Activated CD4-positive, alpha-beta T cell treated with anti-CD3 and anti-CD28 coated beads for 4 hours (primary cell): Measurements from ENCODE around the gene KCTD5.

ENCODE experiments used
- DNase-seq, 2 donors: peaks; one replicate each; pipeline ENCODE4 v3.0.0-alpha.2; 2020

KCTD5 gene

DNA sequence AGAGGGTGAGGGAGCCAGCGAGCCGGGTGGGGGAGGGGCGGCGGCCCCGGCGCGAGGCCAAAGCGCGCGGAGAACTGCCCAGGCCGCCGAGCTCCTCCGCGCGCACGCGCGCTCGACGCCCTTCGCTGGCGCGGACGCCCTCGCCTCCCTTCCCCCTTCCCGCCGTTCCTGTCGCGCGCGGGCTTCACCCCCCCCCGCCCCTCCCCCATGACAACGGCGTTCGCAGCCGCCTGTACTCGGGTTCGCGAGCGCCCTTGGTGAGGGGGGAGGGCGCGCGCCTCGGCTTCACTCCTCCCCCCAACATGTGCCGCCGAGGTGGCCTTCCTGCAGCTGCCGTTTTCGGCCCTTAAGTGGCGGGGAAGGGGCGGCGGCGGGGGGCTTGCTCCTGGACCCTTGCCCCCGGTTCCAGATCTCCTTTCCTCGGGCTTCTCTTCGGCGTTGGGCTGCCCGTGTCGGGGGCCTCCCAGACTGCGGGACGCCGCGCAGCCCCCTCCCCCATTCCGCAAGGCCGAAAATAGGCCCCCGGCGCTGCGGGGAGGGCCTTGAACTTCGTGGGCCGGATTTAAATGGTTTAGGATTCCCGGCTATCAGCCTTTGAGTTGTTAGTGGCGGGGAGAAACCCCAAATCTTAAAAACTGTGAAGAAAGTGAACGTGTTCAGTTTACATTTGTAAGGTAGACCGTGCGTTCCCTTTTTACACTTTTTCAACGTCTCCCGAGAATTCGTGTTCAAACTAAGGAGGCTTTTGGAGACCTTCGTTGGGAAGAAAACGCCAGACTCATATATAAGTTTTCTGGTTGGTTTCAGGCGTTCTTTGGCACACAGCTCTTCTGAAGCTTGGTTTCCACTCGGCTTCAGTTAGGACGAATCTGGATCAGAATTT lies 70.8 kb downstream of the KCTD5 start:
- DNase-seq, result no peak

DNA sequence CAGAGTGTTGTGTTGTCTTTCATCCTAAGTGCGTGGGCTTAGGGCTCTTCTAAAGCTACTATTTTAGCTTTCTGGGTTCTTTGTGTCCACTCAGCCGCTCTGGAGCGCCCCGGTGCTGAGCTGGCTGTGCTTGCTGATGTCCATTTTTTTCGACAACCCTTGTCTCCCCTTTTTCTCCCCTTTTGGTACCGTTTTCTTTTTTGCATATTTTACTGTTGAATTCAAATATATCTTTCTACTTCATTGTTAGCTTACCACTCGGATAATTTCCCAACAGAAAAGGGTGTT lies 71.4 kb downstream of the KCTD5 start:
- DNase-seq, result no peak

DNA sequence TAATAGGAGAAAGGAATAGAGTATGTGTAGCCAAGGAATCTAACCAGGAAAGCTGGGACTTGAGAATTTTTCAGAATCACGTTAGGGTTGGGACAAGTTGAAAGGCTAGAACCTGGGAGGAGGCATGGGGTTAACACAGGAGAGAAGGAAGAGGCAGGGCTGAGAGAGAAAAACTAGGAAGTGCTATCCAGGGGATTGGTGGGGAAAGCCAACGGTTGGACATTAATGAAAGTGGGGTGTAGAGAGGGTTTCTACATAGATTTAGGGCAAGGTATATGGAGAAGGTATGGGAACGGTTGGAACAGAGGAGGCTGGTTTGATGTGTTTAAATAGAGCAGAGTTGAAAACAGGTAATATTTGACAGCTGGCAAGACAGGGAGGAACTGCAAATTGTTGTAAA lies 72.8 kb downstream of the KCTD5 start:
- DNase-seq, result no peak

DNA sequence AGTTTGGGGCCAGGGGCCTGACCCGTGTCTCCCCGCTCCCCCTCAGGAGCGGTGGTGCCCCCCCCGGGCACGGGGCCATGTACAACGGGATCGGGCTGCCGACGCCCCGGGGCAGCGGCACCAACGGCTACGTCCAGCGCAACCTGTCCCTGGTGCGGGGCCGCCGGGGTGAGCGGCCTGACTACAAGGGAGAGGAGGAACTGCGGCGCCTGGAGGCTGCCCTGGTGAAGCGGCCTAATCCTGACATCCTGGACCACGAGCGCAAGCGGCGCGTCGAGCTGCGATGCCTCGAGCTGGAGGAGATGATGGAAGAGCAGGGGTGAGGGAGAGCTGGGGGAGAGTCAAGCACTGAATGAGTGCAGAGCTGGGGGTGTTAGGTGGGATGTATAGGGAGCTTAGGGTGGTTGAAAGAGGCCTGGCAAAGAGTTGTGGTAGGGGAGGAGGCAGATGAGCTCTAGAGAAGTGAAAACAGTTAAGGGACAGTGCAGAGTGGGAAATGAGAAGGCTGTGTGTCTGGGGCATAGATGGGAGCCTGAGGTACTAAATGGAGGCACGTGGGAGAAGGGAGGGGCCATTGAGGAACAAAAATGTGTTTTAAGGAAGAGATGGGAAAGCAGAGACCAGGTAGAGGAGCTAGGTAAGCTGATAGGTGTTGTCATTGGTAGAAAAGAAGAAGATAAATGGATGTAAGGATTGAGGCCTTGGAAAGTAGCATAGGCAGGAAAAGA lies 74.1 kb downstream of the KCTD5 start:
- no peak for DNase-seq

DNA sequence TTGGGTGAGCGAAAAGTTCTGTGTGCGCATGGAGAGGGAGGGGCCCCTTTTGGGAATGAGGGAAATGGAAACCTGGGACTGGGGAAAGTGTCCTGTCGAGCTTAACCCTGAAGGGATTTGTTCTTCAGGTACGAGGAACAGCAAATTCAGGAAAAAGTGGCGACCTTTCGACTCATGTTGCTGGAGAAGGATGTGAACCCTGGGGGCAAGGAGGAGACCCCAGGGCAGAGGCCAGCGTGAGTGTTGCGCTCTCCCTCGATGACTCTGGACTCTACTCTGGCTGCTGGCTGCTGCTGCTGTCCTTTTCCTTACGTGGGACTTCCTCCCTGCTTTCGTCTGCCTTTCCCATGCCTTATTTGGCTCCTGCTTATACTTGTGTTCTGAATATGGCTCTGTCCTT lies 75.0 kb downstream of the KCTD5 start:
- no peak for DNase-seq
